Measurements from ENCODE around the gene GPC3. TPM values are rescaled to one million over a fixed set of nuclear protein-coding genes. Genes with fewer than 3 reads are reported as not detected.
"Not testable (repeated sequence)": the region's sequence is repeated elsewhere in the genome, so short reads cannot be mapped to it uniquely, and the experiment has no call there.

The GPC3 gene
- polyA plus RNA-seq, 1 of the 3 experiments (the other 2 are of a cell fraction) = 1.4 TPM

DNA sequence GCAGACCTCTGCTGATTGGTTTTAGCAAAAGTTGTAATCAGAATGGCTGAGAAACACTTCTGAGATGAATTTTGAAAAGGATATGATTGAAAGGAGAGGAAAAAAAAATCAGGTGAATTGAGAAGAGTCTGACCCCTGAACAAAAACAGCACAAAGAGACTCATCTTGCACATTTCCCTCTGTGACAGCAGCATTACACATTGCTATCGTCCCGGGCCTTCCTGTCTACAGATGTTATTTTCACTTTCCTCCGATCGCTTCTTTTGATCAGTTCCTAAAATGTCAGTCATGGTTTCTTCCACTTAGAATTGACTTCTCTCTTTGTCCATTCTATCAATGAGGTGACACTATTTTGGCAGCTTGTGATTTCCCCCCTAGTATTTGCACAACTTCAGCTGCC lies 262.6 kb downstream of the GPC3 start:
- peaks cover 0 to 6% of the 10 kb centered on the region in 2 experiments; a peak in 1 of 4 replicates for H3K4me1 ChIP-seq (ENCODE audit: control insufficient read depth in 1 of 2, insufficient read depth in 2 of 2, low read depth in 1 of 2, low read length in 1 of 2)
- H3K27ac ChIP-seq (ENCODE audit: low read depth in 2 of 2, low read length in 1 of 2) = no peak overlapping the region
- H3K9me2 ChIP-seq = 0 out of 2 replicates have a peak, but pooled peaks cover 4% of the 10 kb centered on the region
- no peak for DNase-seq
- 39% methylated on average over 4 of the region's 4 CpGs for WGBS (ENCODE audit: low lambda C conversion rate)
- H3K9ac ChIP-seq = no peak overlapping the region
- TF ChIP-seq SIN3A (IDR thresholded peaks at IDR 0.05; ENCODE audit: borderline replicate concordance, low read depth, low read length) (no peak), GATA2 (CRISPR knock-in tag; IDR thresholded peaks at IDR 0.05) (no peak), RAD21 (IDR thresholded peaks at IDR 0.05; ENCODE audit: low read length) (no peak), CHD2 (IDR thresholded peaks at IDR 0.05; ENCODE audit: low read length, partially characterized antibody) (no peak), NFIC (IDR thresholded peaks at IDR 0.05; ENCODE audit: borderline replicate concordance) (no peak), YY1 (IDR thresholded peaks at IDR 0.05; ENCODE audit: low read depth) (no peak), ELF1 (IDR thresholded peaks at IDR 0.05) (no peak), GABPA (IDR thresholded peaks at IDR 0.05; ENCODE audit: low read depth) (no peak), MEF2A (IDR thresholded peaks at IDR 0.05; ENCODE audit: borderline replicate concordance, low read depth) (no peak)
- TF ChIP-seq, protein P1, sequence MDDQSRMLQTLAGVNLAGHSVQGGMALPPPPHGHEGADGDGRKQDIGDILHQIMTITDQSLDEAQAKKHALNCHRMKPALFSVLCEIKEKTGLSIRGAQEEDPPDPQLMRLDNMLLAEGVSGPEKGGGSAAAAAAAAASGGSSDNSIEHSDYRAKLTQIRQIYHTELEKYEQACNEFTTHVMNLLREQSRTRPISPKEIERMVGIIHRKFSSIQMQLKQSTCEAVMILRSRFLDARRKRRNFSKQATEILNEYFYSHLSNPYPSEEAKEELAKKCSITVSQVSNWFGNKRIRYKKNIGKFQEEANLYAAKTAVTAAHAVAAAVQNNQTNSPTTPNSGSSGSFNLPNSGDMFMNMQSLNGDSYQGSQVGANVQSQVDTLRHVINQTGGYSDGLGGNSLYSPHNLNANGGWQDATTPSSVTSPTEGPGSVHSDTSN (IDR thresholded peaks at IDR 0.05) = no peak
- TF ChIP-seq, protein P2, sequence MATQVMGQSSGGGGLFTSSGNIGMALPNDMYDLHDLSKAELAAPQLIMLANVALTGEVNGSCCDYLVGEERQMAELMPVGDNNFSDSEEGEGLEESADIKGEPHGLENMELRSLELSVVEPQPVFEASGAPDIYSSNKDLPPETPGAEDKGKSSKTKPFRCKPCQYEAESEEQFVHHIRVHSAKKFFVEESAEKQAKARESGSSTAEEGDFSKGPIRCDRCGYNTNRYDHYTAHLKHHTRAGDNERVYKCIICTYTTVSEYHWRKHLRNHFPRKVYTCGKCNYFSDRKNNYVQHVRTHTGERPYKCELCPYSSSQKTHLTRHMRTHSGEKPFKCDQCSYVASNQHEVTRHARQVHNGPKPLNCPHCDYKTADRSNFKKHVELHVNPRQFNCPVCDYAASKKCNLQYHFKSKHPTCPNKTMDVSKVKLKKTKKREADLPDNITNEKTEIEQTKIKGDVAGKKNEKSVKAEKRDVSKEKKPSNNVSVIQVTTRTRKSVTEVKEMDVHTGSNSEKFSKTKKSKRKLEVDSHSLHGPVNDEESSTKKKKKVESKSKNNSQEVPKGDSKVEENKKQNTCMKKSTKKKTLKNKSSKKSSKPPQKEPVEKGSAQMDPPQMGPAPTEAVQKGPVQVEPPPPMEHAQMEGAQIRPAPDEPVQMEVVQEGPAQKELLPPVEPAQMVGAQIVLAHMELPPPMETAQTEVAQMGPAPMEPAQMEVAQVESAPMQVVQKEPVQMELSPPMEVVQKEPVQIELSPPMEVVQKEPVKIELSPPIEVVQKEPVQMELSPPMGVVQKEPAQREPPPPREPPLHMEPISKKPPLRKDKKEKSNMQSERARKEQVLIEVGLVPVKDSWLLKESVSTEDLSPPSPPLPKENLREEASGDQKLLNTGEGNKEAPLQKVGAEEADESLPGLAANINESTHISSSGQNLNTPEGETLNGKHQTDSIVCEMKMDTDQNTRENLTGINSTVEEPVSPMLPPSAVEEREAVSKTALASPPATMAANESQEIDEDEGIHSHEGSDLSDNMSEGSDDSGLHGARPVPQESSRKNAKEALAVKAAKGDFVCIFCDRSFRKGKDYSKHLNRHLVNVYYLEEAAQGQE (IDR thresholded peaks at IDR 0.05; ENCODE audit: low read depth, low read length) = no peak
- TF ChIP-seq, protein P3, sequence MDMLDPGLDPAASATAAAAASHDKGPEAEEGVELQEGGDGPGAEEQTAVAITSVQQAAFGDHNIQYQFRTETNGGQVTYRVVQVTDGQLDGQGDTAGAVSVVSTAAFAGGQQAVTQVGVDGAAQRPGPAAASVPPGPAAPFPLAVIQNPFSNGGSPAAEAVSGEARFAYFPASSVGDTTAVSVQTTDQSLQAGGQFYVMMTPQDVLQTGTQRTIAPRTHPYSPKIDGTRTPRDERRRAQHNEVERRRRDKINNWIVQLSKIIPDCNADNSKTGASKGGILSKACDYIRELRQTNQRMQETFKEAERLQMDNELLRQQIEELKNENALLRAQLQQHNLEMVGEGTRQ (IDR thresholded peaks at IDR 0.05; ENCODE audit: borderline replicate concordance, low read depth, low read length) = no peak
- H3K9me3 ChIP-seq = no peaks in the 10 kb centered on the region
- H3K79me2 ChIP-seq (ENCODE audit: insufficient read depth) = no peaks in the 10 kb centered on the region
- ChIA-PET POLR2A (no interaction called here), CTCF (no interaction called here)
- H3K4me2 ChIP-seq = no peak overlapping the region
- no peaks in the 10 kb centered on the region for H3K27me3 ChIP-seq (ENCODE audit: insufficient read depth)
- H3F3A ChIP-seq (replicated peaks; ENCODE audit: insufficient read depth) = peaks cover 9% of the 10 kb centered on the region
- no peak overlapping the region for H3K4me3 ChIP-seq (ENCODE audit: low read depth in 2 of 2, low read length in 1 of 2)
- H2AFZ ChIP-seq (ENCODE audit: low read depth) = no peak overlapping the region
- H4K20me1 ChIP-seq (ENCODE audit: insufficient read depth) = no peaks in the 10 kb centered on the region
- no peaks in the 10 kb centered on the region for H3K36me3 ChIP-seq (replicated peaks in 1 of 2; ENCODE audit: control insufficient read depth in 1 of 2, insufficient read depth in 2 of 2, low read length in 1 of 2)

DNA sequence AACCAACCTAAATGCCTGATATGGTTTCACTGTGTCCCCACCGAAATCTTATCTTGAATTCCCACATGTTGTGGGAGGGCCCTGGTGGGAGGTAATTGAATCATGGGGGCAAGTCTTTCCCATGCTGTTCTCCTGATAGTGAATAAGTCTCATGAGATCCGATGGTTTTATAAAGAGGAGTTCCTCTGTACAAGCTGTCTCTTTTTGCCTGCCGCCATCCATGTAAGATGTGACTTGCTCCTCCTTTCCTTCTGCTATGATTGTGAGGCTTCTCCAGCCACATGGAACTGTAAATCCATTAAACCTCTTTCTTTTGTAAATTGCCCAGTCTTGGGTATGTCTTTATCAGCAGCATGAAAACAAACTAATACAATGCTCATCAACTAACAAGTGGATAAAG lies 265.1 kb downstream of the GPC3 start:
- H3K4me2 ChIP-seq; H3K9me3 ChIP-seq; H2AFZ ChIP-seq (ENCODE audit: low read depth); H3K27ac ChIP-seq (ENCODE audit: low read depth in 2 of 2, low read length in 1 of 2); H4K20me1 ChIP-seq (ENCODE audit: insufficient read depth); H3K79me2 ChIP-seq (ENCODE audit: insufficient read depth); H3K9ac ChIP-seq; H3K36me3 ChIP-seq (replicated peaks in 1 of 2; ENCODE audit: control insufficient read depth in 1 of 2, insufficient read depth in 2 of 2, low read length in 1 of 2); H3K4me1 ChIP-seq (ENCODE audit: control insufficient read depth in 1 of 2, insufficient read depth in 2 of 2, low read depth in 1 of 2, low read length in 1 of 2); H3K9me2 ChIP-seq; H3K4me3 ChIP-seq (ENCODE audit: low read depth in 2 of 2, low read length in 1 of 2); DNase-seq; H3K27me3 ChIP-seq (ENCODE audit: insufficient read depth); H3F3A ChIP-seq (replicated peaks; ENCODE audit: insufficient read depth); CTCF ChIA-PET; POLR2A ChIA-PET: not testable (repeated sequence)
- 43% methylated on average over 3 of the region's 3 CpGs for WGBS (ENCODE audit: low lambda C conversion rate)

Measured in SK-N-SH (cell line).